Adipose tissue (tissue), 3 donors: ENCODE measurements around the gene DNAJC4. TPM values are rescaled to one million over a fixed set of nuclear protein-coding genes. Genes with fewer than 3 reads are reported as not detected.

Source experiments
- H3K27ac ChIP-seq: one replicate; pipeline ENCODE4 v1.5.1; 2013; ENCODE audit warnings: low read depth, low read length
- WGBS, 3 donors: extraction: QIAGEN DNeasy Blood & Tissue Kit; methylation state at CpG; one replicate each; pipeline ENCODE4 v1.1.7; 2013; 5-methylcytosine and 5-hydroxymethylcytosine counted together
- polyA plus RNA-seq, 3 donors: library from polyadenylated mRNA; stranded (reverse); fragments of 200-250 nt; gene quantifications; one replicate each; pipeline ENCODE4 v1.2.3, GENCODE V29; 2013
- donor health status: healthy with polysubstance abuse.
- donor health status: Bipolar disorder and iron deficiency.
- donor health status: healthy.

Gene DNAJC4
- polyA plus RNA-seq, 3 donors = 34.4 to 47.0 (median 42.8) TPM

GRCh38 chr11:64207256-64208085 is 22.9 kb upstream of the DNAJC4 start:
- H3K27ac ChIP-seq = peak overlapping the region; percentile 74

GRCh38 chr11:64208086-64208795 is 22.1 kb upstream of the DNAJC4 start:
- 65 to 89% (median 66%) methylated on average over 23 of the region's 23 CpGs for WGBS, 3 donors

More at GRCh38 chr11:64207256-64208085, 22.9 kb upstream of the DNAJC4 start:
- 23 to 61% (median 27%) methylated on average over 27 to 30 of the region's 30 CpGs for WGBS, 3 donors

GRCh38 chr11:64208796-64209562 is 21.4 kb upstream of the DNAJC4 start:
- 78 to 89% (median 80%) methylated on average over 18 of the region's 18 CpGs for WGBS, 3 donors
- H3K27ac ChIP-seq = no peak overlapping the region

More at GRCh38 chr11:64208086-64208795, 22.1 kb upstream of the DNAJC4 start:
- no peak overlapping the region for H3K27ac ChIP-seq

GRCh38 chr11:64209563-64209843 is 20.8 kb upstream of the DNAJC4 start:
- no peak overlapping the region for H3K27ac ChIP-seq
- WGBS, 3 donors = 81 to 86% (median 83%) methylated on average over 8 of the region's 8 CpGs

GRCh38 chr11:64210301-64211020 is 19.9 kb upstream of the DNAJC4 start:
- WGBS, 3 donors = 92 to 96% (median 93%) methylated on average over 18 to 24 of the region's 24 CpGs

GRCh38 chr11:64211181-64211872 is 19.0 kb upstream of the DNAJC4 start:
- 87 to 91% (median 88%) methylated on average over 28 to 30 of the region's 30 CpGs for WGBS, 3 donors
- no peak overlapping the region for H3K27ac ChIP-seq

More at GRCh38 chr11:64210301-64211020, 19.9 kb upstream of the DNAJC4 start:
- no peak overlapping the region for H3K27ac ChIP-seq

GRCh38 chr11:64216879-64217278 is 13.5 kb upstream of the DNAJC4 start:
- no peak overlapping the region for H3K27ac ChIP-seq
- 89 to 91% (median 90%) methylated on average over 6 of the region's 6 CpGs for WGBS, 3 donors

- no peak overlapping the region for H3K27ac ChIP-seq
- 22 to 82% (median 81%) methylated on average over 9 to 11 of the region's 11 CpGs for WGBS, 3 donors
Measured at GRCh38 chr11:64218628-64219353, 11.6 kb upstream of the DNAJC4 start.

- H3K27ac ChIP-seq = no peak overlapping the region
- 60 to 87% (median 87%) methylated on average over 7 of the region's 7 CpGs for WGBS, 3 donors
Measured at GRCh38 chr11:64219354-64219684, 11.0 kb upstream of the DNAJC4 start.

GRCh38 chr11:64219755-64220154 is 10.6 kb upstream of the DNAJC4 start:
- 88 to 92% (median 89%) methylated on average over 10 of the region's 10 CpGs for WGBS, 3 donors

GRCh38 chr11:64220271-64220670 is 10.1 kb upstream of the DNAJC4 start:
- WGBS, 3 donors = 80 to 94% (median 89%) methylated on average over 12 to 17 of the region's 17 CpGs
- no peak overlapping the region for H3K27ac ChIP-seq

More at GRCh38 chr11:64219755-64220154, 10.6 kb upstream of the DNAJC4 start:
- H3K27ac ChIP-seq = no peak overlapping the region

GRCh38 chr11:64220798-64221197 is 9.6 kb upstream of the DNAJC4 start:
- WGBS, 3 donors = 80 to 92% (median 88%) methylated on average over 14 of the region's 14 CpGs
- no peak overlapping the region for H3K27ac ChIP-seq

- WGBS, 3 donors = 67 to 77% (median 69%) methylated on average over 9 of the region's 9 CpGs
- H3K27ac ChIP-seq = no peak overlapping the region
Measured at GRCh38 chr11:64222651-64223000, 7.7 kb upstream of the DNAJC4 start.

- 66 to 80% (median 73%) methylated on average over 24 of the region's 24 CpGs for WGBS, 3 donors
- no peak overlapping the region for H3K27ac ChIP-seq
Measured at GRCh38 chr11:64223001-64223651, 7.2 kb upstream of the DNAJC4 start.

GRCh38 chr11:64224151-64224890 is 6.0 kb upstream of the DNAJC4 start:
- WGBS, 3 donors = 88 to 91% (median 90%) methylated on average over 17 of the region's 17 CpGs
- no peak overlapping the region for H3K27ac ChIP-seq

- WGBS, 3 donors = 56 to 65% (median 62%) methylated on average over 22 of the region's 22 CpGs
- no peak overlapping the region for H3K27ac ChIP-seq
Measured at GRCh38 chr11:64224891-64225607, 5.3 kb upstream of the DNAJC4 start.
